NCI-H1417 (cell line): ENCODE data around the gene NOXA1.
"Not testable (repeated sequence)": the region's sequence is repeated elsewhere in the genome, so short reads cannot be mapped to it uniquely, and the experiment has no call there.

Experiments used
- DNase-seq, 3 experiments: peaks; one replicate each; lab custom pipeline; 2025; lab: John Stamatoyannopoulos, UW

The NOXA1 gene

DNA sequence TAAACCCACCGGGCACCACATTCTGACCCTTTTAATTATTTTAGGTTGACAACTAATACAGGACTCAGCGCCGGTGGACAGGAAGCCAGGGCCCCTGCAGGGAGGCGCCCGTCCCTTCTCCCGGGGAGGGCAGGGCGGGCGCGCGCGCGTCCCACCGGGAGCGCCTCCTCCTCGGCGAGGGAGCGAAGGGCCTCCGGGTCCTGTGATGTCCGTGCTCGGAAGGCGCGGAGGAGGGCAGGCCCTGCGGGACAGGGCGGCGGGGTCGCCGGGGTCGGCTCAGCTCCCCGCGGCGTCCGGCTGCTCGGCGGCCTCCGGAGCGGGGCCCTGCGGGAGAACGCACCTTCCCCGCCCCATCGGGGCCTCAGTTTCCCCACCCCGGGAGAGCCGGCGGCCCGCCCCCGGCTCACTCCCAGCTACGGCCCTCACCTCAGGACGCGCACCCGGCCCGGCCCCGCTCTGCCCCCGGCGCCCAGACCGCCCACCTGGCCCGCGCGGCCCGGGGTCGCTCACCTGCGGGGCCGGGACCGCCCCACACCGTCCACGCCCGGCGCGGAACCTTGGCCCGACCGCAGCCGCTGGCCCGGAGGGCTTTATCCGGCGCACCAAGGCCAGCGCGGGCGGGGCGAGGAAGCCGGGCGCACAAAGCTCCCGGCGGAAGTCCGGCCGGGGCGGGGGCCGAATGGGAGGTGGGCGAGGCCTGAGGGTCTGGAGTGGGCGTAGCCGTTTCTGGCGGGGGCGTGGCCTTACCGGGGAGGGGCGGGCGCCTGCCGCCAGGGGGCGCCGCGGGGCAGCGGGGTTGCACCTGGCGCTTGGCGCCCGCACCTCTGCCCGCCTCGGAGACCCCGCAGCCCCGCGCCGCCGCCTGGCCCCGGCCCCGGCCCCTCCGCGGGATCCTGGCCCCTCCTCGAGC is at the start of gene NOXA1, which contains the start of gene EXD3:
Gene NOXA1 (plus strand): TSS at position 790 of the 910 bp plus-strand sequence. CDS start 137 bp downstream, outside the sequence.
Gene EXD3 (minus strand): TSS at position 559 of the 910 bp plus-strand sequence. CDS start 27,805 bp downstream, outside the sequence.
- DNase-seq: peak; percentile 87 to 97 (median 96)

DNA sequence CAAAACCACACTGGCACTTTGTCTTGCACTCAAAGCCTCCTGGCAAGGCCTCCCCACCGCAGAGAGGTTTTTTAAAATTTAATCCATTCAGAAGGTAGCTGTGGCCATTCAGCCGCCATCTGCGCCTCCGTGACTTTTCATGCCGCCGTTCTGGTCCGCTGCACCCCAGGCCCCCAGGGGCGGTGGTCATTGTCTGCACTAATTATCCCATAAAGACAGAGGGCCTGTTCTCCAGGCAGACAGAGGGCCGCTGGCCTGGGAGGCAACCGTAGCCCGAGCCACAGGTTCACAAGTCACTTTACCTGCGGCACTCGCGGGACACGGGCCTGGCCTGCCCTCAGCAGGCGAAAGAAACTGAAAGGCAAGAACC is 49.6 kb upstream of the NOXA1 start:
- DNase-seq: no peak

DNA sequence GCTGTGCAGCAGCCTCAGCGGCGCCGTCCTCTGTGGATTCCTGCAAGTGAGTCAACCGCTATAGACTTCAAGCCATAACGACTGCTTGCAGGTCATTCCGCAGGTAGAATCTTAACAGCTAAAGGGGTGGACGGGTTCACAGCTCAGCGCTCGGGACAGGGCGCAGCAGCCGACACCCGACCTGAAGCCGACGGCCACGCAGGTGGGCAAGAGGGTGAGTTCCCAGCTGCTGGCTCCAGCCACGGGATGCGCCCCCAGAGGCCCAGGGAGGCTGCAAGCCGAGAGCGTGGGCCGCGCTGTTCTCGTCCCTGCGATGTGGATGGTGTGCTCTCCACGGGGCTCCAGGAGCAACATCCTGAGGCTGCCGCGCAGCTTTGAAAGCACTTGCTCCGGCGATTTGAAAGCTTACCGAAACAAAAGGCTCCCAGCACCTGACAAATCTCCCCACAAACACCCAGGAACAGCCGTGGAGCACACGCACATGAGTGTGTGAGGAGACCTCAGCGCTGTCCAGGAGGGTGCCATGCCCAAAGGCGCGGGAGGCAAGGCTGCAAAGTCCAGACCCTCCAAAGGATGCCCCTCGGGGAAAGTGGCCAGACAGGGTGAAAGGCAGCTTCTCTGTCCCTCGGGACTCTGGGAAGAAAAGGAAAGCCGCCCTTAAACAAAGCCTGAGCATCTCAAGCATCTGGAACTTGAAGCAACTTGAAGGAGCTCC is 48.9 kb upstream of the NOXA1 start:
- no peak for DNase-seq

GRCh38 chr9:137375321-137376058 is 47.7 kb upstream of the NOXA1 start:
- no peak for DNase-seq

DNA sequence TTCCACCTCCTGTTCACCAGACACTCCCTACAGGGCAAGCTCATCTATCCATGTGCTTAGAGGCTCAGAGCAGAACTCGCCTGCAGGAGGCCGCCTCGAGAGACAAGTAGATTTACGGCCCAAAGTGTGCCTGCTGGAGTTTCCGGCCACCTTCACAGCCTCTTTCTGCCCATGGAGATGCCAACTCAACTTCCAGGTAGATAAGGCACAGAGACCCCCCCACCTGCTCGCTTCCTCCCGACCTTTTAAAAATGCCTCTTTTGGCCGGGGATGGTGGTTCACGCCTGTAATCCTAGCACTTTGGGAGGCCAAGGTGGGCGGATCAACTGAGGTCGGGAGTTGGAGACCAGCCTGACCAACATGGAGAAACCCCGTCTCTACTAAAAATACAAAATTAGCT is 46.8 kb upstream of the NOXA1 start:
- DNase-seq: no peak

GRCh38 chr9:137378688-137379410 is 44.3 kb upstream of the NOXA1 start:
- DNase-seq: not testable (repeated sequence)

DNA sequence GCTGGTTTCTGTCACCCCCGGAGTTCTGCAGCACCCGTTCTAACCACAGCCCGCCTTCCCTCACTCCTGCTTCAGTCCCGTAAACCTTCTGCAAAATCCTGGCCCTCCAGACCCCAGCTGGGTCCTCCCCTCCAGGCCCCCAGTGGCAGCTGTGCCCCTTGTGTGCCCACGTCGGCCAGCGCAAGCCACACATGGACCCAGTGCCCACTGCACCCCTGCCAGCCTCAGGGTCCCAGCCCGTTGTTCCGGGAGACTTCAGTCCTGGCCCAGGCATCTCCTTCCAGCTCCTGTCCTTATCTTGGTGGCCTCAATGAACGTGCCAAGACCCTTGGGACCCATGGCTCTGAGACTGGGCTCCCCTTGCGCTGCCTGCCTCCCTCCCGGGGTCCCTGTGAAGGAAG is 43.4 kb upstream of the NOXA1 start:
- no peak for DNase-seq

DNA sequence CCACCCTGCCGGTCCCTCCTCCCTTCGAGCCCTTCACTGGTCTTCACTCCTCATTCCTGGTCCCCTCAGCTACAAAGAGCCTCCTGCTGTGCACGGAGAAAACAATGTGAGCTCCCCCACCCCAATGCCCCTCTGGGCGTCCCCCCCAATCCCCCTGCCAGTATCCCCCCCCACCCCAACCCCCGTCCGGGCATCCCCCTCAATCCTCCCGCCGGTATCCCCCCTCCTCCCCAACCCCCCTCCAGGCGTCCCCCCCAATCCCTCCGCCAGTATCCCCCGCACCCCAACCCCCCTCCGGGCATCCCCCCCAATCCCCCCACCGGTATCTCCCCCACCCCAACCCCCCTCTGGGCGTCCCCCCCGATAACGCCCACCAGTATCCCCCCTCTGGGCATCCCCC is 43.0 kb upstream of the NOXA1 start:
- no peak for DNase-seq

GRCh38 chr9:137380606-137381005 is 42.6 kb upstream of the NOXA1 start:
- no peak for DNase-seq

DNA sequence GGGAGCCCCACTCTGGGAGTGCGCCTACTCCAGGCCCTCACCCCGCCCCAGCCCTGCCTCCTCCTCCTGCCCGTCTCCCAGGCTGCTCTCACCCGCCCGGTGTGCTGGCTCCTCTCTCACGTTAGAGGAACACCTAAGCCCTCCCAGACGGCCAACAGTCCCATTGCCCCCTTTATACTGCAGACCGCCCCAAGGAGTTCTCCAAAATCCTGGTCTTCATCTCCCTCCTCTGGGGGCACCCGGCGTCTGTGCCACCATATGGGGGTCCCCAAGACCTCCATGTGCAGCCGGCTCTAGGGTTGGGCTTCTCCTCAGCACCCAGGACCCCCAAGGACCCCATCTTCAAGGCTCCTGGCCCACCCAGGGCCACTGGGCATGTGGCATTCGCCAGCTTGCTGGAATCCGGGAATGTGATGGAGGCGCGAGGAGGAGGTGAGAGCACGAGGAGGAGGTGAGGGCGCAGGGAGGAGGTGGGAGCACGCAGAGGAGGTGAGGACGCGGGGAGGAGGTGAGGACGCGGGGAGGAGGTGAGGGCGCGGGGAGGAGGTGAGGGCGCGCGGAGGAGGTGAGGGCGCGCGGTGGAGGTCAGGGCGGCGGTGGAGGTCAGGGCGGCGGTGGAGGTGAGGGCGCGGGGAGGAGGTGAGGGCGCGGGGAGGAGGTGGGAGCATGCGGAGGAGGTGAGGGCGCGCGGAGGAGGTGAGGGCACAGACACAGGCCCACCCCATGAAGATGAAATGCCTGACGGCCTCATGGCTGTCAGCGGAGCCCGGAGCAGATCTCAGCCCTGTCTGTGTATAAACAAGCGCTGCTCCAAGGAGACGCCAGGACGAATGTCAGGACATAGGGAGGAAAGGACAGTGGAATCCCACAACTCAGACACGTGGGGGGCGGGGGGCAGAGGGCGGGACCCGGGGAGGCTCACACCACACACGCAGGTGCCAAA is 41.4 kb upstream of the NOXA1 start:
- DNase-seq: no peak

GRCh38 chr9:137382444-137383080 is 40.6 kb upstream of the NOXA1 start:
- peak in 1 of 3 experiments; percentile 92 for DNase-seq

- peak in 2 of 3 experiments; percentile 92 to 97 for DNase-seq
These were observed 40.0 kb upstream of the NOXA1 start for GRCh38 chr9:137383081-137383783.

- DNase-seq: no peak
These were observed 39.1 kb upstream of the NOXA1 start for GRCh38 chr9:137383784-137384756.

DNA sequence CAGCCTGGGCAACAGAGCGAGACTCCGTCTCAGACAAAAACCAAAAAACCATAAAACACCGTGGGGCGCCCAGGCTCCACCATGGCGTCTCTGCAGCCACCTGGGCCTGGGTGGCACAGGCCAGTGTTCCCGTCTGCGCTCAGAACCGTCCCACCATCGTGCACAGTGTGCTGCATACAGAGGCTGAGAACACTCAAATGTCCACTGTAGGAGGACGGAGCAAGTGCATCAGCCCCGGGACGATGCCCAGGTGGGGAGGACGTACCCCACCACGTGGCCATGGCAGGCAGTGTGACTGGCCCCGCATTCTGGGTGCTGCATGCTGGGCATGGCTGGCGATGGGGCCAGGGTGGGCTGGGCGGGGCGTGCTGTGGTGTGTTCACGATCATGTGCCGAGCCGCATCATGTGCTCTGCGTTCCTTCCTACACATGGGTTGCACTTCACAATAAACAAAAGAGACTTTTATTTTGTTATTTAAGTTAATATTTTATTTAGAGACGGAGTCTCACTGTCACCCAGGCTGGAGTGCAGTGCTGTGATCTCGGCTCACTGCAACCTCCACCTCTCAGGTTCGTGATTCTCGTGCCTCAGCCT is 38.0 kb upstream of the NOXA1 start:
- DNase-seq: no peak

GRCh38 chr9:137386507-137387113 is 36.6 kb upstream of the NOXA1 start:
- DNase-seq: not testable (repeated sequence)

DNA sequence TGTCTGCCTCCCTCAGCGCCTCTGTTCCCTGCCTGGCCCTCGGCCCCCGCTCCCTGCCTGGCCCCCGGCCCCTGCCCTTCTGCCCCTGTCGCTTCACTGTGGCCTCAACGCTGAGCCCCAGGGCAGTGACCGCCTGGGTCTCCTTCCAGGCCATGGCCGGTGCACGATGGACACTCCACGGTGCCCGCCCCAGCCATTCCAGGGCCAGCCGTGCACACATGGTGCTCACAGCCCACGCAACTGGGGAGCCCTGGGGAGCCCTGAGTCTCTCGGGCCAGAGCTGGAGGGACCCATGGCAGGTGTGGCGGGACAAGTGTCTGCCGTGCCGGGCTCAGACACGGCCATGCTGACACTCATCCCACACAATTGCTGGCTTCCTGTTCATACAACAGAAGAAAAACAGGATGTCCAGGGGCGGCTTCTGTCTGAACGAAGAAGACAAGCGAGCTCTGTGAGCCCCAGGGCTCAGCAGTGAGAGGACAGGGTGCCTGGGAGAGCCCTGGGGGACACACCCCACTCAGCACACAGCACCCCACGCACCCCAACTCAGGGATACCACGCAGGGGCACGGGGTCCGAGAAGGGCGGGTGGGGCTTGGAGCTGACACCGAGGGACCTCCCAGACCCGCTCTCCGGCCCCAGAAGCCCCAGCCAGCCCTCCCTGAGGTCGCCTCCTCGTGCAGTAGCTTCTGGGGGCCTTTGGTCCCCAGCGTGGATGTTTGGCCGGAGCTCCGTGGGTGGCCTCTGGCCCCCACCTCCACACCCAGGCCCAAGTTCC is 35.9 kb upstream of the NOXA1 start:
- DNase-seq: peak in 2 of 3 experiments; percentile 28 to 38
